ENCODE measurements around the gene CNKSR3. TPM values are rescaled to one million over a fixed set of nuclear protein-coding genes. Genes with fewer than 3 reads are reported as not detected.

Gene CNKSR3
- total and polyA plus RNA-seq, 2 of the 8 experiments (the other 6 are each of a cell fraction or from before 2014, with no cell fraction given), result 1.2 to 6.2 TPM

GRCh38 chr6:154367839-154368695 is 142.4 kb downstream of the CNKSR3 start (continued):
- TF ChIP-seq SP2 (IDR thresholded peaks at IDR 0.05; ENCODE audit: low read length), result no peak
- TF ChIP-seq TEAD4 (IDR thresholded peaks at IDR 0.05; ENCODE audit: low read depth, low read length), result no peak
